Loucy (cell line): ENCODE results near the gene DCLK3.

Experiments
- EZH2phosphoT487 ChIP-seq: fragments of 200-600 bp; IDR thresholded peaks from 2 replicates; pipeline ENCODE4 v1.6.1; 2018; ENCODE audit warnings: antibody characterized with exemption, mild to moderate bottlenecking, moderate library complexity, borderline replicate concordance
- TF ChIP-seq, protein P1 (sequence below): fragments of 200-600 bp; sonication (generic); conservative IDR thresholded peaks from 2 replicates; pipeline ENCODE4 v1.5.1; 2014; ENCODE audit warnings: mild to moderate bottlenecking, antibody characterized with exemption, low read length

DNA sequence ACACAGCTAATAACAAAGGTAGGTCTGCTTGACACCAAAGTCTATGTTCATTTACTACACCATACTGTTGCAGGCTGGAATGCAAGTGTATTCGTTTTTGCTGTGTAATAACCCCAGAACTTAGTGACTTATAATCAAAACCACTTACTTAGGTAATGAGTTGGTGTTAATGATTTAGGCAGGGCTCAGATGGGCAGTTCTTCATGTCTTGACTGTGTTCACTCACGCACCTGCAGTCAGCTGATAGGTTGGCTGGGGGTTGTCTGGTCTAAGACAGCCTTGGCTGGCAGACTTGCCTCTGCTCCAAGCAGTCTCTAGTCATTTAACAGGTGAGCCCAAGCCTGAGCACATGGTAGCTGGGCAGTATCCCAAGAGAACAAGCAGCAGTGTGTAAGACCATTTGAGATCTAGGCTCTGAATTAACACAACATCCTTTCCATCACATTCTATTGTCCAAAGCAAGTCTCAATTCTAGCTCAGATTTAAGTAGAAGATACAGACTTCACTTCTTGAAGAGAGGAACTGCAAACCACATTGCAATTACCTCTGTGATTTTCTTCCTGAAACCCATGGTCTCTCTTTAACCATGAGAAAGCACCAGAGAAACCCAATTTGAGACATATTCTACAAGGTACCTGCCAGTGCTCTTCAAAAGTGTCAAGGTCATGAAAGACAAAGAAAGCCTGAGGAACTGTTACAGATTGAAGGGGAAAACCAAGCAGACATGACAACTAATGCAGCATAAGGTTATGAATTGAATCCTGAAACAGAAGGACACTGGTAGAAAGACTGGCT lies 13.3 kb upstream of the DCLK3 start:
- TF ChIP-seq, protein P1, sequence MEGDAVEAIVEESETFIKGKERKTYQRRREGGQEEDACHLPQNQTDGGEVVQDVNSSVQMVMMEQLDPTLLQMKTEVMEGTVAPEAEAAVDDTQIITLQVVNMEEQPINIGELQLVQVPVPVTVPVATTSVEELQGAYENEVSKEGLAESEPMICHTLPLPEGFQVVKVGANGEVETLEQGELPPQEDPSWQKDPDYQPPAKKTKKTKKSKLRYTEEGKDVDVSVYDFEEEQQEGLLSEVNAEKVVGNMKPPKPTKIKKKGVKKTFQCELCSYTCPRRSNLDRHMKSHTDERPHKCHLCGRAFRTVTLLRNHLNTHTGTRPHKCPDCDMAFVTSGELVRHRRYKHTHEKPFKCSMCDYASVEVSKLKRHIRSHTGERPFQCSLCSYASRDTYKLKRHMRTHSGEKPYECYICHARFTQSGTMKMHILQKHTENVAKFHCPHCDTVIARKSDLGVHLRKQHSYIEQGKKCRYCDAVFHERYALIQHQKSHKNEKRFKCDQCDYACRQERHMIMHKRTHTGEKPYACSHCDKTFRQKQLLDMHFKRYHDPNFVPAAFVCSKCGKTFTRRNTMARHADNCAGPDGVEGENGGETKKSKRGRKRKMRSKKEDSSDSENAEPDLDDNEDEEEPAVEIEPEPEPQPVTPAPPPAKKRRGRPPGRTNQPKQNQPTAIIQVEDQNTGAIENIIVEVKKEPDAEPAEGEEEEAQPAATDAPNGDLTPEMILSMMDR: no peak
- TF ChIP-seq EZH2phosphoT487: no peak
